Cerebellar nuclear complex (tissue), 1 donor: ENCODE data around the gene FAHD2B.
"Not testable (repeated sequence)": the region's sequence is repeated elsewhere in the genome, so short reads cannot be mapped to it uniquely, and the experiment has no call there.

Experiments
- DNase-seq, 2 experiments: peaks; one replicate each; lab custom pipeline; 2025; lab: John Stamatoyannopoulos, UW

FAHD2B gene

GRCh38 chr2:97068074-97068473 is 26.6 kb downstream of the FAHD2B start:
- DNase-seq: no peak

- no peak for DNase-seq
These were observed 27.2 kb downstream of the FAHD2B start for GRCh38 chr2:97067279-97068004.

- DNase-seq: not testable (repeated sequence)
These were observed 28.7 kb downstream of the FAHD2B start for GRCh38 chr2:97066030-97066429.

- not testable (repeated sequence) for DNase-seq
These were observed 32.7 kb downstream of the FAHD2B start for GRCh38 chr2:97062020-97062419.

- not testable (repeated sequence) for DNase-seq
These were observed 34.9 kb downstream of the FAHD2B start for GRCh38 chr2:97059782-97060181.

GRCh38 chr2:97056150-97056549 is 38.5 kb downstream of the FAHD2B start:
- DNase-seq: not testable (repeated sequence)

- not testable (repeated sequence) for DNase-seq
These were observed 44.6 kb downstream of the FAHD2B start for GRCh38 chr2:97050032-97050431.

- not testable (repeated sequence) for DNase-seq
These were observed 46.2 kb downstream of the FAHD2B start for GRCh38 chr2:97048448-97048847.

- DNase-seq: not testable (repeated sequence)
These were observed 48.0 kb downstream of the FAHD2B start for GRCh38 chr2:97046676-97047075.

GRCh38 chr2:97045895-97046499 is 48.7 kb downstream of the FAHD2B start:
- not testable (repeated sequence) for DNase-seq
